ENCODE results near the gene MAP7.

Gene MAP7

DNA sequence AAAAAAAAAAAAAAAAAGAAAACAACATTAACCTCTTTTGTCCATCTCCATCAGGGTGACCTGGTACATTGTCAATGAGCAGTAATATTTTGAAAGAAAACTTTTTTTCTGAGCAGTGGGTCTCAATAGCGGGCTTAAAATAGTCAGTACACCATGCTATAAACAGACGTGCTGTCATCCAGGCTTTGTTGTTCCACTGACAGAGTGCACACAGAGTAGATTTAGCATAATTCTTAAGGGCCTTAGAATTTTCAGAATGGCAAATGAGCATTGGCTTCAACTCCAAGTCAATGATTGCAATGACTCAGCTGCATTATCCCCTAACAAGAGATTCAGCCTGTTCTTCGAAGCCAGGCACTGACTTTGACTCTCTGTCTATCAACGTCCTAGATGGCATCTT is 35.6 kb downstream of the MAP7 start:
- H3K27ac ChIP-seq: no peak overlapping the region
- TF ChIP-seq, protein P1, sequence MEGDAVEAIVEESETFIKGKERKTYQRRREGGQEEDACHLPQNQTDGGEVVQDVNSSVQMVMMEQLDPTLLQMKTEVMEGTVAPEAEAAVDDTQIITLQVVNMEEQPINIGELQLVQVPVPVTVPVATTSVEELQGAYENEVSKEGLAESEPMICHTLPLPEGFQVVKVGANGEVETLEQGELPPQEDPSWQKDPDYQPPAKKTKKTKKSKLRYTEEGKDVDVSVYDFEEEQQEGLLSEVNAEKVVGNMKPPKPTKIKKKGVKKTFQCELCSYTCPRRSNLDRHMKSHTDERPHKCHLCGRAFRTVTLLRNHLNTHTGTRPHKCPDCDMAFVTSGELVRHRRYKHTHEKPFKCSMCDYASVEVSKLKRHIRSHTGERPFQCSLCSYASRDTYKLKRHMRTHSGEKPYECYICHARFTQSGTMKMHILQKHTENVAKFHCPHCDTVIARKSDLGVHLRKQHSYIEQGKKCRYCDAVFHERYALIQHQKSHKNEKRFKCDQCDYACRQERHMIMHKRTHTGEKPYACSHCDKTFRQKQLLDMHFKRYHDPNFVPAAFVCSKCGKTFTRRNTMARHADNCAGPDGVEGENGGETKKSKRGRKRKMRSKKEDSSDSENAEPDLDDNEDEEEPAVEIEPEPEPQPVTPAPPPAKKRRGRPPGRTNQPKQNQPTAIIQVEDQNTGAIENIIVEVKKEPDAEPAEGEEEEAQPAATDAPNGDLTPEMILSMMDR (conservative IDR thresholded peaks at IDR 0.05; ENCODE audit: low read depth): no peak
- ChIA-PET POLR2A (ENCODE audit: low non-redundant PET) (no interaction called here), CTCF (no interaction called here)
- DNase-seq (ENCODE audit: low spot score): no peak

DNA sequence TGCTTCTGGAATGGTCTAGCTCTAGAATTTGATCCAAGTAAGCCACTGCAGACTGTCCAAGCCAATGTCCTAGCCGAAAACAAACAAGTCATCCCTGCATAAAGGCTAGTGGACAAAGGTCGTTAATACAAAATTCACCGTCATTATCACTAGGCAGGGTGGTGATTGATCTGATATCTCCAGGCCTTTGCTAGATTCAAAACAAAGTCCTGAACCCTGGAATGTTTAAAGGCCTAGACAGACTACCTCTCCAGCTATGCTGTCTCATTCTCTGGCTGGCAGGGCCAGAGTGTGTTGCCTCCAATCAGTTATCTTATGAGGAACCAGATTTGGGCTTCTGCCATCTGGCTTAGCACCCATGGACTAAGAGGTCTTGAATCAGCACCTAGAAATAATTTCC is 38.3 kb downstream of the MAP7 start:
- DNase-seq (ENCODE audit: low spot score): no peak
- POLR2A ChIA-PET (ENCODE audit: low non-redundant PET): no interaction called here
- H3K27ac ChIP-seq: no peak overlapping the region
- CTCF ChIA-PET: interaction anchor here (0.5 kb wide), 1 partner anchor 33 kb away, joined by 4 read pairs; no protein-coding TSS in a partner anchor
- TF ChIP-seq, protein P1 (conservative IDR thresholded peaks at IDR 0.05; ENCODE audit: low read depth): no peak

DNA sequence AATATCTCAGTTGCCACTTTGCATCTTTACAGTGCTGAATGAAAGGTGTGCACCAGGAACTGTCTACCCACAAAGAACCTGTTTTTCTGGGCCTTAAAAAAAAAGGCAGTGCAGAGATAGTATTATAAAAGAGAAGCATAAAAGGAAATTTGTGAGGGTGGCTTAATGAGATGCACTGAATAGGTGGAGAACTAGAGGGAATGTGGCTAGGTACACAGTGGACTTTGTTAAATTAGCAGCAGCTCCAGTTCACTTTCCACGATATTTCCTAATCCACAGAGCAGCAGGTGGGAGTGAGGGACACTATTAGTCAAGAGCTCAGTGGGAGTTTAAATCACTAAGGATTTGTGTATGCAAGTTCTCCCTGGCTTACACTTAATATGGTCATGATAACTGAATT is 38.8 kb downstream of the MAP7 start:
- CTCF ChIA-PET: interaction anchor here (0.5 kb wide), 1 partner anchor 34 kb away, joined by 4 read pairs; no protein-coding TSS in a partner anchor
- TF ChIP-seq, protein P1 (conservative IDR thresholded peaks at IDR 0.05; ENCODE audit: low read depth): no peak
- POLR2A ChIA-PET (ENCODE audit: low non-redundant PET): no interaction called here
- H3K27ac ChIP-seq: no peak overlapping the region
- no peak for DNase-seq (ENCODE audit: low spot score)

DNA sequence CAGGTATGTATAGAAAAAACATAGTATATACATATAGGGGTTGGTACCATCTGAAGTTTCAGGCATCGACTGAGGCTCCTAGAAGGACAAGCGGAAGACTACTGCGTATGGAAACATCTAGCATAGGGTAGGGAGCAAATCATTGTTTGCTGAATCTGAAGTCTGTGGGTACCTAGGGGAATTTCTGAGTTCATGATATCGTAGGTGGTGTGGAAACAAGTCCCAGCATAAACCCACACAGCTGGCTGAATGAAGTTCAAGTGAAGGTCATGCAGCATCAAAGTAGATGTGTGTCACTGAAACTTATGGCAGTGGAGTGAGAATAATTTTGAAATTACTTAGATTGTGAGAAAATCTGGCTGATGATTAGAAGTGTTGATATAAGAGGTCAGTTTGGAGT is 39.4 kb downstream of the MAP7 start:
- CTCF ChIA-PET: no interaction called here
- DNase-seq (ENCODE audit: low spot score): no peak
- POLR2A ChIA-PET (ENCODE audit: low non-redundant PET): no interaction called here
- TF ChIP-seq, protein P1 (conservative IDR thresholded peaks at IDR 0.05; ENCODE audit: low read depth): no peak
- no peak overlapping the region for H3K27ac ChIP-seq

DNA sequence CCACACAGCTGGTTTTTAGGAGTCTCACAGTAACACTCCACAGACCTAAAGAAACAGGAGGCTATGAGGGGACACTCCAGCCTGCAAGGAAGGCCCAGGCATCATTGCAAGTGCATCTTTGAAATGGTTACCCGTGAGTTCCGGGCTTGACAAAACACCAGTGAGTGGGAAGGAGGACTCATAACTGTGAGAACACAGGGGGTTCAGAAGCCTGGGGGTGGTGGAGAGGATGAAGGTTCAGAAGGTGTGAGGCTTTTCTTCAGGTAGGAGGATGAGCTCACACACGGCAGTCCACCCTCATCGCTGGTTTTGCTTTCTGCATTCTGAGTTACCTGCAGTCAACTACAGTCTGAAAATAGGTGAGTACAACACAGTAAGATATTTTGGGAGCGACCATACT is 39.9 kb downstream of the MAP7 start:
- no peak for DNase-seq (ENCODE audit: low spot score)
- POLR2A ChIA-PET (ENCODE audit: low non-redundant PET): no interaction called here
- TF ChIP-seq, protein P1 (conservative IDR thresholded peaks at IDR 0.05; ENCODE audit: low read depth): no peak
- H3K27ac ChIP-seq: no peak overlapping the region
- CTCF ChIA-PET: no interaction called here

DNA sequence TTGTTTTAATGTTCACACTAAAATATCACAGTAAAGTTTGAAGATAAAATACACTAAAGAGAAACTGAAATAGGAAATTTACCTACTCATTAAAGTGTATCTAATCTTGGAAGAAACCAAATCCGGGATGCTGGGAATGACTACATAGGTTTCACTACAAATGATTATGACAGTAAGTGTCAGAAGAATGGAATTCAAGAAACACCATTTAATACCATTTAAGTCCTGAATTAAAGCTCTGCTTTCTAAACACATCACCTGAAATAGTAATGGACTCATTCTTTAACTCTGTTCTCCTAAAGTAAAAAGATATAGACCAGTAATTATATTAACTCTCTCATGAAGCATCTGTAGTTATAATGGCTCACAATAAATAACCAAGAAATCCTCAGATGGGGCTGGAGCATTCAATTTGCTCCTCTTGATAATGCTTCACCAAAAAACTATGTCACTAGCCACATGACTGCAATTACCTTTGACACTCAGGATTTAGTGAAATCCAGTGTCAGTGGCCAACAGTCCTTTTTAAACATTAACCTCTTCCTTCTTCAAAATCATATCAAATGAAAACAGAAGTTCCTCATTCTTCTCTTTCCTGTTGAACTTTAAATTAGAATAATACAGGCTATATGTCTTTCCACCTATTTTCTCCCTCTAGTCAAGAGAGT is 41.4 kb downstream of the MAP7 start:
- ChIA-PET CTCF (interaction anchor here (0.7 kb wide), 2 partner anchors 16 to 36 kb away, joined by 3 read pairs; no protein-coding TSS in a partner anchor), POLR2A (ENCODE audit: low non-redundant PET) (no interaction called here)
- TF ChIP-seq, protein P1 (conservative IDR thresholded peaks at IDR 0.05; ENCODE audit: low read depth): no peak
- H3K27ac ChIP-seq: no peak overlapping the region
- DNase-seq (ENCODE audit: low spot score): peak; percentile 10

All from RWPE1 (cell line).